Measurements from ENCODE around the gene RELCH.

DNA sequence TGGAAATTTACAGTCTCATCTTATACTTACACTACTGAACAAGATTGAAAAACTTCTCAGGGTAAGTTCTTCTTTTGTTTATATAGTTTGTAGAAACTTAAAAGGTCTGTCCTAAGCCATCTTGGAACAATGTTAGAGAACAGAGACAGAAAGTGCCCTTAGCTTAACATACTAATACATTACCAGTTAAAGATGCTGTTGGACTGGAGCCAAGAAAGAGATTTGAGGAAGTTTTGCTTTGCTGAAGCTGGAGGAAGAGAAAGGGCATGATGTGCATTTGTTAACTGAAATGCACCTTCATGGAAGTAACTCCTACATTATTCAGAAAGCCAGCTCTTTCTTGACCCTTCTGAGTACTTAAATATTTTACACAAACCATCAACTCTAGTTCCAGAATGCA lies 71.6 kb downstream of the RELCH start:
- TF ChIP-seq, protein P1, sequence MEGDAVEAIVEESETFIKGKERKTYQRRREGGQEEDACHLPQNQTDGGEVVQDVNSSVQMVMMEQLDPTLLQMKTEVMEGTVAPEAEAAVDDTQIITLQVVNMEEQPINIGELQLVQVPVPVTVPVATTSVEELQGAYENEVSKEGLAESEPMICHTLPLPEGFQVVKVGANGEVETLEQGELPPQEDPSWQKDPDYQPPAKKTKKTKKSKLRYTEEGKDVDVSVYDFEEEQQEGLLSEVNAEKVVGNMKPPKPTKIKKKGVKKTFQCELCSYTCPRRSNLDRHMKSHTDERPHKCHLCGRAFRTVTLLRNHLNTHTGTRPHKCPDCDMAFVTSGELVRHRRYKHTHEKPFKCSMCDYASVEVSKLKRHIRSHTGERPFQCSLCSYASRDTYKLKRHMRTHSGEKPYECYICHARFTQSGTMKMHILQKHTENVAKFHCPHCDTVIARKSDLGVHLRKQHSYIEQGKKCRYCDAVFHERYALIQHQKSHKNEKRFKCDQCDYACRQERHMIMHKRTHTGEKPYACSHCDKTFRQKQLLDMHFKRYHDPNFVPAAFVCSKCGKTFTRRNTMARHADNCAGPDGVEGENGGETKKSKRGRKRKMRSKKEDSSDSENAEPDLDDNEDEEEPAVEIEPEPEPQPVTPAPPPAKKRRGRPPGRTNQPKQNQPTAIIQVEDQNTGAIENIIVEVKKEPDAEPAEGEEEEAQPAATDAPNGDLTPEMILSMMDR (IDR thresholded peaks at IDR 0.05), result no peak
- no peak for TF ChIP-seq POLR2A (IDR thresholded peaks at IDR 0.05)
- no peak for TF ChIP-seq POLR2AphosphoS5 (IDR thresholded peaks at IDR 0.05)

Measured in stomach (tissue), 4 donors.